ENCODE results near the gene KRT37.

KRT37 gene

DNA sequence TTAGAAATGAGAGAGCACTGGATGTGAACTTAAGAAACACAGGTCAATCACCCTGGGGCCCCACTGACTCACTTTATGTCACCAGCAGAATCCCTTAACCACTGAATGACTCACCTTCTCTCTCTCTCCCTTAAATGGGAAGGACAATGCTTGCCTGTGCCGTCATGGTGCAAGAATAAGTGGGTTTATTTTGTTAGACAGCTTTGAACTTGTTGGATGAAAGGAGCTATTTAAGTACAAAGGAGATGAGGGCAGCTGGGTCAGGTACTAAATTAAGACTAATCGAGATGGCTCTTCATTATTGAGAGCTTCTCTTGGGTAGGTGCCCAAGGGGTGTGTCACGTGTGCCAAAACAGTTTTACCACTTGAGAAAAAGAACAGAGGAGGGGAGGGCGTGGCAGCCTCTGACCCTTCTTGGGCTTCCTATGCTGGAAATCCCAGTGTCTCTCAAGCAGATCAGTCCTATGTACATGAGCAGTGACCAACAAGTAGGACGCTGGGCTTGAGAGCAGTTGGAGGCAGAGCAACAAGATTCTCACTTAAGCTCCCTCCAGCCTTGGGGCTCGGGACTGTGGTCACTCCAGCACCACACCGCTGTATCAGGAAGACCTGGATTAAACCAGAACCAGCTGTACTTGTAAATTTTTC lies 20.2 kb downstream of the KRT37 start (continued):
- TF ChIP-seq ZNF366 (tag by site-specific recombination; conservative IDR thresholded peaks at IDR 0.05) (peak; percentile 77), SP7 (tag by site-specific recombination; IDR thresholded peaks at IDR 0.05) (peak; percentile 97), ZNF24 (tag by site-specific recombination; IDR thresholded peaks at IDR 0.05) (peak; percentile 88), ZEB2 (tag by site-specific recombination; IDR thresholded peaks at IDR 0.05) (peak; percentile 58), ZNF600 (tag by site-specific recombination; IDR thresholded peaks at IDR 0.05) (peak; percentile 97), ZNF654 (tag by site-specific recombination; IDR thresholded peaks at IDR 0.05; ENCODE audit: low read depth) (no peak), YY1 (tag by site-specific recombination; IDR thresholded peaks at IDR 0.05) (no peak), ZBTB20 (tag by site-specific recombination; IDR thresholded peaks at IDR 0.05) (no peak), FEZF1 (tag by site-specific recombination; IDR thresholded peaks at IDR 0.05) (peak; percentile 67; the same call in 1 of the 2 replicates), HOXD13 (CRISPR knock-in tag; IDR thresholded peaks at IDR 0.05; ENCODE audit: borderline replicate concordance) (0 out of 2 replicates have a peak, but pooled peaks have one; percentile 66), ZXDB (tag by site-specific recombination; IDR thresholded peaks at IDR 0.05) (no peak; the same call in 1 of the 2 replicates), ZNF112 (tag by site-specific recombination; IDR thresholded peaks at IDR 0.05) (no peak), ZNF239 (tag by site-specific recombination; IDR thresholded peaks at IDR 0.05) (0 out of 2 replicates have a peak, but pooled peaks have one; percentile 9), ZNF211 (tag by site-specific recombination; IDR thresholded peaks at IDR 0.05; ENCODE audit: low read depth) (no peak), ZFHX2 (tag by site-specific recombination; conservative IDR thresholded peaks at IDR 0.05) (no peak), ZFP3 (tag by site-specific recombination; IDR thresholded peaks at IDR 0.05; ENCODE audit: low read depth) (no peak), ZNF350 (tag by site-specific recombination; IDR thresholded peaks at IDR 0.05) (no peak), WT1 (tag by site-specific recombination; IDR thresholded peaks at IDR 0.05) (peak; percentile 28; the same call in 1 of the 2 replicates), ZNF521 (tag by site-specific recombination; IDR thresholded peaks at IDR 0.05) (no peak)
- TF ChIP-seq, protein P1, sequence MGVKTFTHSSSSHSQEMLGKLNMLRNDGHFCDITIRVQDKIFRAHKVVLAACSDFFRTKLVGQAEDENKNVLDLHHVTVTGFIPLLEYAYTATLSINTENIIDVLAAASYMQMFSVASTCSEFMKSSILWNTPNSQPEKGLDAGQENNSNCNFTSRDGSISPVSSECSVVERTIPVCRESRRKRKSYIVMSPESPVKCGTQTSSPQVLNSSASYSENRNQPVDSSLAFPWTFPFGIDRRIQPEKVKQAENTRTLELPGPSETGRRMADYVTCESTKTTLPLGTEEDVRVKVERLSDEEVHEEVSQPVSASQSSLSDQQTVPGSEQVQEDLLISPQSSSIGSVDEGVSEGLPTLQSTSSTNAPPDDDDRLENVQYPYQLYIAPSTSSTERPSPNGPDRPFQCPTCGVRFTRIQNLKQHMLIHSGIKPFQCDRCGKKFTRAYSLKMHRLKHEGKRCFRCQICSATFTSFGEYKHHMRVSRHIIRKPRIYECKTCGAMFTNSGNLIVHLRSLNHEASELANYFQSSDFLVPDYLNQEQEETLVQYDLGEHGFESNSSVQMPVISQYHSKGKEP (tag by site-specific recombination; IDR thresholded peaks at IDR 0.05) = no peak
- TF ChIP-seq, protein P2, sequence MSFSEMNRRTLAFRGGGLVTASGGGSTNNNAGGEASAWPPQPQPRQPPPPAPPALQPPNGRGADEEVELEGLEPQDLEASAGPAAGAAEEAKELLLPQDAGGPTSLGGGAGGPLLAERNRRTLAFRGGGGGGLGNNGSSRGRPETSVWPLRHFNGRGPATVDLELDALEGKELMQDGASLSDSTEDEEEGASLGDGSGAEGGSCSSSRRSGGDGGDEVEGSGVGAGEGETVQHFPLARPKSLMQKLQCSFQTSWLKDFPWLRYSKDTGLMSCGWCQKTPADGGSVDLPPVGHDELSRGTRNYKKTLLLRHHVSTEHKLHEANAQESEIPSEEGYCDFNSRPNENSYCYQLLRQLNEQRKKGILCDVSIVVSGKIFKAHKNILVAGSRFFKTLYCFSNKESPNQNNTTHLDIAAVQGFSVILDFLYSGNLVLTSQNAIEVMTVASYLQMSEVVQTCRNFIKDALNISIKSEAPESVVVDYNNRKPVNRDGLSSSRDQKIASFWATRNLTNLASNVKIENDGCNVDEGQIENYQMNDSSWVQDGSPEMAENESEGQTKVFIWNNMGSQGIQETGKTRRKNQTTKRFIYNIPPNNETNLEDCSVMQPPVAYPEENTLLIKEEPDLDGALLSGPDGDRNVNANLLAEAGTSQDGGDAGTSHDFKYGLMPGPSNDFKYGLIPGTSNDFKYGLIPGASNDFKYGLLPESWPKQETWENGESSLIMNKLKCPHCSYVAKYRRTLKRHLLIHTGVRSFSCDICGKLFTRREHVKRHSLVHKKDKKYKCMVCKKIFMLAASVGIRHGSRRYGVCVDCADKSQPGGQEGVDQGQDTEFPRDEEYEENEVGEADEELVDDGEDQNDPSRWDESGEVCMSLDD (tag by site-specific recombination; IDR thresholded peaks at IDR 0.05) = no peak
- TF ChIP-seq, protein P3, sequence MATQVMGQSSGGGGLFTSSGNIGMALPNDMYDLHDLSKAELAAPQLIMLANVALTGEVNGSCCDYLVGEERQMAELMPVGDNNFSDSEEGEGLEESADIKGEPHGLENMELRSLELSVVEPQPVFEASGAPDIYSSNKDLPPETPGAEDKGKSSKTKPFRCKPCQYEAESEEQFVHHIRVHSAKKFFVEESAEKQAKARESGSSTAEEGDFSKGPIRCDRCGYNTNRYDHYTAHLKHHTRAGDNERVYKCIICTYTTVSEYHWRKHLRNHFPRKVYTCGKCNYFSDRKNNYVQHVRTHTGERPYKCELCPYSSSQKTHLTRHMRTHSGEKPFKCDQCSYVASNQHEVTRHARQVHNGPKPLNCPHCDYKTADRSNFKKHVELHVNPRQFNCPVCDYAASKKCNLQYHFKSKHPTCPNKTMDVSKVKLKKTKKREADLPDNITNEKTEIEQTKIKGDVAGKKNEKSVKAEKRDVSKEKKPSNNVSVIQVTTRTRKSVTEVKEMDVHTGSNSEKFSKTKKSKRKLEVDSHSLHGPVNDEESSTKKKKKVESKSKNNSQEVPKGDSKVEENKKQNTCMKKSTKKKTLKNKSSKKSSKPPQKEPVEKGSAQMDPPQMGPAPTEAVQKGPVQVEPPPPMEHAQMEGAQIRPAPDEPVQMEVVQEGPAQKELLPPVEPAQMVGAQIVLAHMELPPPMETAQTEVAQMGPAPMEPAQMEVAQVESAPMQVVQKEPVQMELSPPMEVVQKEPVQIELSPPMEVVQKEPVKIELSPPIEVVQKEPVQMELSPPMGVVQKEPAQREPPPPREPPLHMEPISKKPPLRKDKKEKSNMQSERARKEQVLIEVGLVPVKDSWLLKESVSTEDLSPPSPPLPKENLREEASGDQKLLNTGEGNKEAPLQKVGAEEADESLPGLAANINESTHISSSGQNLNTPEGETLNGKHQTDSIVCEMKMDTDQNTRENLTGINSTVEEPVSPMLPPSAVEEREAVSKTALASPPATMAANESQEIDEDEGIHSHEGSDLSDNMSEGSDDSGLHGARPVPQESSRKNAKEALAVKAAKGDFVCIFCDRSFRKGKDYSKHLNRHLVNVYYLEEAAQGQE (tag by site-specific recombination; IDR thresholded peaks at IDR 0.05) = 0 out of 2 replicates have a peak, but pooled peaks have one; percentile 13
- TF ChIP-seq, protein P4, sequence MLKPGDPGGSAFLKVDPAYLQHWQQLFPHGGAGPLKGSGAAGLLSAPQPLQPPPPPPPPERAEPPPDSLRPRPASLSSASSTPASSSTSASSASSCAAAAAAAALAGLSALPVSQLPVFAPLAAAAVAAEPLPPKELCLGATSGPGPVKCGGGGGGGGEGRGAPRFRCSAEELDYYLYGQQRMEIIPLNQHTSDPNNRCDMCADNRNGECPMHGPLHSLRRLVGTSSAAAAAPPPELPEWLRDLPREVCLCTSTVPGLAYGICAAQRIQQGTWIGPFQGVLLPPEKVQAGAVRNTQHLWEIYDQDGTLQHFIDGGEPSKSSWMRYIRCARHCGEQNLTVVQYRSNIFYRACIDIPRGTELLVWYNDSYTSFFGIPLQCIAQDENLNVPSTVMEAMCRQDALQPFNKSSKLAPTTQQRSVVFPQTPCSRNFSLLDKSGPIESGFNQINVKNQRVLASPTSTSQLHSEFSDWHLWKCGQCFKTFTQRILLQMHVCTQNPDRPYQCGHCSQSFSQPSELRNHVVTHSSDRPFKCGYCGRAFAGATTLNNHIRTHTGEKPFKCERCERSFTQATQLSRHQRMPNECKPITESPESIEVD (tag by site-specific recombination; IDR thresholded peaks at IDR 0.05) = peak; percentile 66
- TF ChIP-seq, protein P5, sequence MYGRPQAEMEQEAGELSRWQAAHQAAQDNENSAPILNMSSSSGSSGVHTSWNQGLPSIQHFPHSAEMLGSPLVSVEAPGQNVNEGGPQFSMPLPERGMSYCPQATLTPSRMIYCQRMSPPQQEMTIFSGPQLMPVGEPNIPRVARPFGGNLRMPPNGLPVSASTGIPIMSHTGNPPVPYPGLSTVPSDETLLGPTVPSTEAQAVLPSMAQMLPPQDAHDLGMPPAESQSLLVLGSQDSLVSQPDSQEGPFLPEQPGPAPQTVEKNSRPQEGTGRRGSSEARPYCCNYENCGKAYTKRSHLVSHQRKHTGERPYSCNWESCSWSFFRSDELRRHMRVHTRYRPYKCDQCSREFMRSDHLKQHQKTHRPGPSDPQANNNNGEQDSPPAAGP (tag by site-specific recombination; IDR thresholded peaks at IDR 0.05) = peak; percentile 97
- TF ChIP-seq, protein P6, sequence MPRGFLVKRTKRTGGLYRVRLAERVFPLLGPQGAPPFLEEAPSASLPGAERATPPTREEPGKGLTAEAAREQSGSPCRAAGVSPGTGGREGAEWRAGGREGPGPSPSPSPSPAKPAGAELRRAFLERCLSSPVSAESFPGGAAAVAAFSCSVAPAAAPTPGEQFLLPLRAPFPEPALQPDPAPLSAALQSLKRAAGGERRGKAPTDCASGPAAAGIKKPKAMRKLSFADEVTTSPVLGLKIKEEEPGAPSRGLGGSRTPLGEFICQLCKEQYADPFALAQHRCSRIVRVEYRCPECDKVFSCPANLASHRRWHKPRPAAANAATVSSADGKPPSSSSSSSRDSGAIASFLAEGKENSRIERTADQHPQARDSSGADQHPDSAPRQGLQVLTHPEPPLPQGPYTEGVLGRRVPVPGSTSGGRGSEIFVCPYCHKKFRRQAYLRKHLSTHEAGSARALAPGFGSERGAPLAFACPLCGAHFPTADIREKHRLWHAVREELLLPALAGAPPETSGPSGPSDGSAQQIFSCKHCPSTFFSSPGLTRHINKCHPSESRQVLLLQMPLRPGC (tag by site-specific recombination; IDR thresholded peaks at IDR 0.05) = peak; percentile 97
- TF ChIP-seq, protein P7, sequence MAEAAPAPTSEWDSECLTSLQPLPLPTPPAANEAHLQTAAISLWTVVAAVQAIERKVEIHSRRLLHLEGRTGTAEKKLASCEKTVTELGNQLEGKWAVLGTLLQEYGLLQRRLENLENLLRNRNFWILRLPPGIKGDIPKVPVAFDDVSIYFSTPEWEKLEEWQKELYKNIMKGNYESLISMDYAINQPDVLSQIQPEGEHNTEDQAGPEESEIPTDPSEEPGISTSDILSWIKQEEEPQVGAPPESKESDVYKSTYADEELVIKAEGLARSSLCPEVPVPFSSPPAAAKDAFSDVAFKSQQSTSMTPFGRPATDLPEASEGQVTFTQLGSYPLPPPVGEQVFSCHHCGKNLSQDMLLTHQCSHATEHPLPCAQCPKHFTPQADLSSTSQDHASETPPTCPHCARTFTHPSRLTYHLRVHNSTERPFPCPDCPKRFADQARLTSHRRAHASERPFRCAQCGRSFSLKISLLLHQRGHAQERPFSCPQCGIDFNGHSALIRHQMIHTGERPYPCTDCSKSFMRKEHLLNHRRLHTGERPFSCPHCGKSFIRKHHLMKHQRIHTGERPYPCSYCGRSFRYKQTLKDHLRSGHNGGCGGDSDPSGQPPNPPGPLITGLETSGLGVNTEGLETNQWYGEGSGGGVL (tag by site-specific recombination; IDR thresholded peaks at IDR 0.05) = peak; percentile 78; the same call in 1 of the 2 replicates
